DND-41 (cell line): ENCODE measurements around the gene CCDC30.

Experiments
- EZH2 ChIP-seq: IDR thresholded peaks from 3 replicates; pipeline ENCODE4 v1.6.1; 2012; ENCODE audit warnings: borderline replicate concordance, low read depth, mild to moderate bottlenecking, moderate library complexity, low read length, inconsistent platforms; ENCODE audit not compliant: severe bottlenecking
- TF ChIP-seq, protein P1 (sequence below): IDR thresholded peaks from 2 replicates; pipeline ENCODE4 v1.5.1; 2012; ENCODE audit warnings: borderline replicate concordance, low read length, moderate library complexity, mild to moderate bottlenecking; ENCODE audit not compliant: poor library complexity, severe bottlenecking; ENCODE audit errors: extremely low read depth

DNA sequence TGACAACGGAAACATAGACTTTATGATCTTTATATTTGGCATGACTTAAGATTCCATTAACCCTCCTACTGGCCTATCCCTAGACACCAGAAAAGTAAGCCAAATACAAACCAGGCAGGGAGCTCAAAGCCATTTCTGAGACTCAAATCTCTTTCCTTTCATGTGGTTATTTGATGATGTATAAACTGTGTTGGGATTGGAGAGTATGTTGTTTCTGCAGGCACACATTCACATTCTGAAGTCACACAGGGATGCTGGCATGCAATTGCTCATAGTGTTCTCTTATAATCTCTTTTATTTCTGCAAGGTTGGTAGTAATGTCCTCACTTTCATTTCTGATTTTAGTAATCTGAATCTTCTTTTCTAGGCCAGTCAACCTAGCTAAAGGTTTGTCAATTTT is 13.0 kb upstream of the CCDC30 start:
- TF ChIP-seq, protein P1, sequence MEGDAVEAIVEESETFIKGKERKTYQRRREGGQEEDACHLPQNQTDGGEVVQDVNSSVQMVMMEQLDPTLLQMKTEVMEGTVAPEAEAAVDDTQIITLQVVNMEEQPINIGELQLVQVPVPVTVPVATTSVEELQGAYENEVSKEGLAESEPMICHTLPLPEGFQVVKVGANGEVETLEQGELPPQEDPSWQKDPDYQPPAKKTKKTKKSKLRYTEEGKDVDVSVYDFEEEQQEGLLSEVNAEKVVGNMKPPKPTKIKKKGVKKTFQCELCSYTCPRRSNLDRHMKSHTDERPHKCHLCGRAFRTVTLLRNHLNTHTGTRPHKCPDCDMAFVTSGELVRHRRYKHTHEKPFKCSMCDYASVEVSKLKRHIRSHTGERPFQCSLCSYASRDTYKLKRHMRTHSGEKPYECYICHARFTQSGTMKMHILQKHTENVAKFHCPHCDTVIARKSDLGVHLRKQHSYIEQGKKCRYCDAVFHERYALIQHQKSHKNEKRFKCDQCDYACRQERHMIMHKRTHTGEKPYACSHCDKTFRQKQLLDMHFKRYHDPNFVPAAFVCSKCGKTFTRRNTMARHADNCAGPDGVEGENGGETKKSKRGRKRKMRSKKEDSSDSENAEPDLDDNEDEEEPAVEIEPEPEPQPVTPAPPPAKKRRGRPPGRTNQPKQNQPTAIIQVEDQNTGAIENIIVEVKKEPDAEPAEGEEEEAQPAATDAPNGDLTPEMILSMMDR, result no peak
- no peak for TF ChIP-seq EZH2
